A549 (cell line): Measurements from ENCODE around the gene PPAN. TPM values are rescaled to one million over a fixed set of nuclear protein-coding genes. Genes with fewer than 3 reads are reported as not detected.

Experiments used
- ATAC-seq, 2 experiments: fragments of 200-7000 bp in 1 of 2; fragments of >200 bp in 1 of 2; cut with Nextera tagmentation in 1 of 2; cut with Tn5 transposase in 1 of 2; 3 replicates each; pipeline versions ENCODE4 v1.8.0 to v1.9.1; 2018 to 2020; ENCODE audit warnings: mild to moderate bottlenecking in 1 of 2, moderate library complexity in 1 of 2
- CTCF ChIA-PET: fragments of 300-600 bp; sonication (Branson Sonifier 250); formaldehyde crosslinking; extraction: SDS; loops from one replicate; lab custom pipeline; 2021; ENCODE audit warnings: antibody characterized with exemption, inconsistent platforms; lab: Yijun Ruan, JAX
- POLR2A ChIA-PET: fragments of 350-600 bp; formaldehyde crosslinking; extraction: SDS; loops from one replicate; lab custom pipeline; 2021; ENCODE audit warnings: antibody characterized with exemption, inconsistent platforms; lab: Yijun Ruan, JAX
- DNase-seq, 2 experiments: peaks; one replicate each; pipeline versions ENCODE4 v3.0.0 to v3.0.0-alpha.2; 2011 to 2016; ENCODE audit warnings: low read depth in 1 of 2, low spot score in 1 of 2
- FAIRE-seq: peaks from 2 replicates; lab custom pipeline; 2011; peaks lifted over from hg19 to GRCh38; lab: Jason Lieb, UNC
- H3K27ac ChIP-seq, 2 experiments: fragments of >200 bp; sonication (Bioruptor Twin); formaldehyde crosslinking; 3 replicates each; pipeline ENCODE4 v1.5.1; 2016 to 2017
- H3K4me1 ChIP-seq: fragments of >200 bp; sonication (Bioruptor Twin); formaldehyde crosslinking; 3 replicates; pipeline ENCODE4 v1.6.1; 2016
- H3K4me2 ChIP-seq: fragments of >200 bp; sonication (Bioruptor Twin); formaldehyde crosslinking; 3 replicates; pipeline ENCODE4 v1.6.1; 2016
- H3K4me3 ChIP-seq: fragments of >200 bp; sonication (Bioruptor Twin); formaldehyde crosslinking; 3 replicates; pipeline ENCODE4 v1.5.1; 2016
- H3K9me3 ChIP-seq: fragments of >200 bp; sonication (Bioruptor Twin); formaldehyde crosslinking; 3 replicates; pipeline ENCODE4 v1.6.1; 2016
- CBX8 ChIP-seq: fragments of 200-600 bp; sonication (generic); IDR thresholded peaks from 2 replicates; pipeline ENCODE4 v1.6.1; 2016
- CTCF ChIP-seq: fragments of >200 bp; sonication (Bioruptor Twin); formaldehyde crosslinking; IDR thresholded peaks from 3 replicates; pipeline ENCODE4 v1.5.1; 2016
- EHF ChIP-seq: fragments of 250-450 bp; sonication (Bioruptor Pico); IDR thresholded peaks from 2 replicates; pipeline ENCODE4 v1.5.0; 2020; ENCODE audit warnings: mild to moderate bottlenecking
- EHMT2 ChIP-seq: fragments of 200-600 bp; sonication (generic); IDR thresholded peaks from 2 replicates; pipeline ENCODE4 v1.6.1; 2016; ENCODE audit warnings: antibody characterized with exemption, low read depth, mild to moderate bottlenecking, moderate library complexity
- ELK1 ChIP-seq: fragments of 150-350 bp; IDR thresholded peaks from 2 replicates; pipeline ENCODE4 v1.6.1; 2014; ENCODE audit warnings: low read depth, mild to moderate bottlenecking, low read length
- FOXS1 ChIP-seq: fragments of 250-450 bp; sonication (Bioruptor Pico); IDR thresholded peaks from 2 replicates; pipeline ENCODE4 v1.5.0; 2020; ENCODE audit warnings: mild to moderate bottlenecking, moderate library complexity
- GATA3 ChIP-seq: IDR thresholded peaks from 2 replicates; pipeline ENCODE4 v1.6.1; 2012; ENCODE audit warnings: borderline replicate concordance
- HEYL ChIP-seq: fragments of 250-450 bp; sonication (Bioruptor Pico); IDR thresholded peaks from 2 replicates; pipeline ENCODE4 v1.8.0; 2021; ENCODE audit warnings: mild to moderate bottlenecking, moderate library complexity
- HOXA7 ChIP-seq: fragments of 250-450 bp; sonication (Bioruptor Pico); IDR thresholded peaks from 2 replicates; pipeline ENCODE4 v1.5.0; 2020; ENCODE audit warnings: mild to moderate bottlenecking, moderate library complexity
- HOXB13 ChIP-seq: fragments of 250-450 bp; sonication (Bioruptor Pico); IDR thresholded peaks from 2 replicates; pipeline ENCODE4 v1.5.0; 2020; ENCODE audit warnings: low read depth, mild to moderate bottlenecking, moderate library complexity
- JUN ChIP-seq, 2 experiments: fragments of >200 bp; sonication (Bioruptor Twin); formaldehyde crosslinking; IDR thresholded peaks; 2 replicates in 1 of 2; 3 replicates in 1 of 2; pipeline ENCODE4 v1.6.1; 2016 to 2017
- JUNB ChIP-seq: fragments of >200 bp; sonication (Bioruptor Twin); formaldehyde crosslinking; IDR thresholded peaks from 2 replicates; pipeline ENCODE4 v1.6.1; 2016
- MAX ChIP-seq: IDR thresholded peaks from 2 replicates; pipeline ENCODE4 v1.6.1; 2012
- MAZ ChIP-seq: fragments of 150-350 bp; IDR thresholded peaks from 2 replicates; pipeline ENCODE4 v1.6.1; 2014; ENCODE audit warnings: antibody characterized with exemption, low read depth, low read length, borderline replicate concordance
- PBX3 ChIP-seq: IDR thresholded peaks from 2 replicates; pipeline ENCODE4 v1.6.1; 2012
- PHF8 ChIP-seq: fragments of 200-600 bp; sonication (generic); IDR thresholded peaks from 2 replicates; pipeline ENCODE4 v1.6.1; 2016; ENCODE audit warnings: low read depth, mild to moderate bottlenecking, antibody characterized with exemption, moderate library complexity, borderline replicate concordance
- RARB ChIP-seq: fragments of 250-450 bp; sonication (Bioruptor Pico); IDR thresholded peaks from 2 replicates; pipeline ENCODE4 v1.8.0; 2021; ENCODE audit warnings: mild to moderate bottlenecking, moderate library complexity
- RCOR1 ChIP-seq: fragments of 150-350 bp; IDR thresholded peaks from 2 replicates; pipeline ENCODE4 v1.6.1; 2014; ENCODE audit warnings: antibody characterized with exemption, low read length, low read depth
- REST ChIP-seq: fragments of 200-600 bp; sonication (generic); IDR thresholded peaks from 2 replicates; pipeline ENCODE4 v1.6.1; 2016; ENCODE audit warnings: antibody characterized with exemption, mild to moderate bottlenecking, moderate library complexity
- RFX5 ChIP-seq: fragments of 450-650 bp; IDR thresholded peaks from 2 replicates; pipeline ENCODE4 v1.7.1; 2014; ENCODE audit warnings: antibody characterized with exemption, mild to moderate bottlenecking, moderate library complexity
- SREBF2 ChIP-seq: fragments of 450-650 bp; IDR thresholded peaks from 2 replicates; pipeline ENCODE4 v1.6.1; 2014; ENCODE audit warnings: mild to moderate bottlenecking, moderate library complexity
- TFCP2L1 ChIP-seq: fragments of 250-450 bp; sonication (Bioruptor Pico); IDR thresholded peaks from 2 replicates; pipeline ENCODE4 v1.5.0; 2021; ENCODE audit warnings: mild to moderate bottlenecking
- ZC3H11A ChIP-seq: fragments of 450-650 bp; IDR thresholded peaks from 2 replicates; pipeline ENCODE4 v1.6.1; 2014; ENCODE audit warnings: antibody characterized with exemption, mild to moderate bottlenecking
- ZNF302 ChIP-seq: fragments of 250-450 bp; sonication (Bioruptor Pico); IDR thresholded peaks from 2 replicates; pipeline ENCODE4 v1.9.0; 2021; ENCODE audit warnings: inconsistent platforms, mild to moderate bottlenecking, moderate library complexity
- ZSCAN20 ChIP-seq: fragments of 250-450 bp; sonication (Bioruptor Pico); IDR thresholded peaks from 2 replicates; pipeline ENCODE4 v1.8.0; 2022; ENCODE audit warnings: mild to moderate bottlenecking, moderate library complexity
- WGBS: methylation state at CpG from one replicate; pipeline ENCODE4 v1.1.6; 2017; ENCODE audit errors: missing lambda C conversion rate; 5-methylcytosine and 5-hydroxymethylcytosine counted together
- polyA plus RNA-seq, 4 experiments: library from polyadenylated mRNA; depleted of rRNA in 3 of 4; stranded (reverse); fragments of >200 nt; fragmentation: RNase III in 1 of 4; extraction: RNeasy Plus Mini Kit Qiagen cat#74134 plus additional on column Dnase treatment in 1 of 4; gene quantifications; 2 replicates in 3 of 4; 3 replicates in 1 of 4; pipeline ENCODE4 v1.2.3, GENCODE V29; 2011 to 2017

The PPAN gene
- polyA plus RNA-seq, 2 of the 4 experiments (the other 2 are of a cell fraction), result 26.6 to 65.0 TPM

GRCh38 chr19:10068205-10068604, 38.0 kb upstream of the PPAN start:
- H3K4me2 ChIP-seq, result no peak overlapping the region
- peaks cover 7% of the 10 kb centered on the region for H3K4me1 ChIP-seq
- ChIA-PET POLR2A (no interaction called here), CTCF (interaction anchor here (0.6 to 2.3 kb wide), 4 partner anchors 41 to 320 kb away, joined by 3 to 8 read pairs (median 5); no protein-coding TSS in a partner anchor)
- no peak for ATAC-seq
- H3K4me3 ChIP-seq, result no peak overlapping the region
- no peaks in the 10 kb centered on the region; the same call in 2 of the 3 replicates for H3K9me3 ChIP-seq
- no peak for TF ChIP-seq RFX5
- TF ChIP-seq REST, result no peak
- no peak for TF ChIP-seq MAX
- TF ChIP-seq MAZ, result no peak
- TF ChIP-seq HOXA7, result no peak
- no peak for TF ChIP-seq CBX8
- no peak for TF ChIP-seq JUNB
- no peak for TF ChIP-seq PBX3
- no peak for TF ChIP-seq EHMT2
- no peak for TF ChIP-seq GATA3
- TF ChIP-seq ZNF302 (CRISPR knock-in tag), result no peak
- no peak for TF ChIP-seq PHF8
- no peak for TF ChIP-seq CTCF
- TF ChIP-seq EHF (CRISPR knock-in tag), result no peak
- TF ChIP-seq HEYL, result no peak
- TF ChIP-seq ZC3H11A, result no peak
- TF ChIP-seq RCOR1, result no peak
- TF ChIP-seq JUN (IDR thresholded peaks at IDR 0.05), result no peak
- no peak for TF ChIP-seq TFCP2L1 (CRISPR knock-in tag)
- DNase-seq, result no peak
- no peak for FAIRE-seq
- 27% methylated on average over 4 of the region's 4 CpGs for WGBS
- no peak overlapping the region for H3K27ac ChIP-seq

- H3K4me1 ChIP-seq, result peaks cover 7% of the 10 kb centered on the region
- CTCF ChIA-PET, result interaction anchor here (0.6 to 2.3 kb wide), 4 partner anchors 41 to 320 kb away, joined by 3 to 8 read pairs (median 5); no protein-coding TSS in a partner anchor
- TF ChIP-seq SREBF2 (no peak), HOXB13 (CRISPR knock-in tag) (no peak), JUNB (no peak), RARB (CRISPR knock-in tag) (no peak), HEYL (no peak), ELK1 (no peak), ZC3H11A (no peak), PHF8 (no peak), ZSCAN20 (CRISPR knock-in tag) (no peak), FOXS1 (CRISPR knock-in tag) (no peak)
- FAIRE-seq, result no peak
- H3K4me3 ChIP-seq, result no peak overlapping the region
- H3K27ac ChIP-seq, result 0 out of 6 replicates have a peak overlapping the region, but pooled peaks of 1 of the 2 experiments have one; percentile 35
- H3K9me3 ChIP-seq, result no peaks in the 10 kb centered on the region; the same call in 1 of the 3 replicates
- 0 out of 3 replicates have a peak overlapping the region, but pooled peaks have one; percentile 8 for H3K4me2 ChIP-seq
- POLR2A ChIA-PET, result no interaction called here
- ATAC-seq, result peak; percentile 53 to 78; a peak in 5 of 6 replicates
- 24% methylated on average over 6 of the region's 6 CpGs for WGBS
- DNase-seq, result no peak
These were observed 37.1 kb upstream of the PPAN start for GRCh38 chr19:10069046-10069445.
